HFF-Myc (cell line): Measurements from ENCODE around the gene GABRB3.

Source experiments
- DNase-seq: peaks from one replicate; pipeline ENCODE4 v3.0.0-alpha.2; 2011; ENCODE audit warnings: low read depth; ENCODE audit errors: extremely low read depth
- H3K4me3 ChIP-seq: replicated peaks from 2 replicates; pipeline ENCODE4 v1.5.1; 2011; ENCODE audit warnings: low read depth, mild to moderate bottlenecking, control low read depth, low read length
- CTCF ChIP-seq: IDR thresholded peaks from 2 replicates; pipeline ENCODE4 v1.5.1; 2012; ENCODE audit warnings: mild to moderate bottlenecking, low read depth, low read length, control low read depth; ENCODE audit errors: missing control alignments

The GABRB3 gene

DNA sequence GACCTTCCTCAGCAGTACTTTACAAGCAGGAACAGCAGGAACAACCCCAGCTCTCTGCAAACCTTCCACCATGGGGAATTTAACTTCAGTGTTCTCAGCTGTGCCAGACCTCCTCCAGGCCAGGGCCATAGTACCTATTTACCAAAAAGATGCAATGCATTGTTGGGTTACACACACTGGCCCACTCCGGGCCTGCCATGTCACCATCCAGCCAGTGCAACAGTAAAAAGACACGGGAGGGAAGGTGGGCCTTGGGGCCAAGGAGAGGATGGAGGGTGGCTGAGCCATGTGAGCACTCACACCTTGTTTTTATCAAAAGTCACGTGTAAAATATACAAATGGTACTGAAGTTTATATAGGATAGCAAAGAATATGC lies 157.0 kb downstream of the GABRB3 start:
- no peak for TF ChIP-seq CTCF
- no peak for DNase-seq
- H3K4me3 ChIP-seq: no peak overlapping the region

GRCh38 chr15:26615188-26615926 lies 157.5 kb downstream of the GABRB3 start:
- no peak overlapping the region for H3K4me3 ChIP-seq
- DNase-seq: no peak
- no peak for TF ChIP-seq CTCF

DNA sequence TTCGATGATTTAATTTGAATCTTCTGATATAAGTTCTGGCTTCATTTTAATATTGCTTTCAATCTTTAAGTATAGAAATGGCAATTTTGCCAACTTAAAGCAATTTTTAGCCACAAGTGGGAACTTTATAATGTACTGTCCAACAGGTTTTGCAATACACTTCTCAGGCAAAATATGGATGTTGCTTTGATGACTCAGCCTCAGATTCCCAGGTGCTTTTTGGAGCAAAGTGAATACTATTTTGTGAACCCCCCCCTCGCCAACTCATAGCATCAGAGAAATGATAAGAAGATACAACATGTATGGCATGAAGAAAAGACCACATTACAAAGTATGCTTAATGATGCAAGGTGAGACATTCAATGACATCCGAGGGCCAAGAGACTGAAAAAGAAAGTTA lies 158.1 kb downstream of the GABRB3 start:
- no peak overlapping the region for H3K4me3 ChIP-seq
- no peak for DNase-seq
- no peak for TF ChIP-seq CTCF

DNA sequence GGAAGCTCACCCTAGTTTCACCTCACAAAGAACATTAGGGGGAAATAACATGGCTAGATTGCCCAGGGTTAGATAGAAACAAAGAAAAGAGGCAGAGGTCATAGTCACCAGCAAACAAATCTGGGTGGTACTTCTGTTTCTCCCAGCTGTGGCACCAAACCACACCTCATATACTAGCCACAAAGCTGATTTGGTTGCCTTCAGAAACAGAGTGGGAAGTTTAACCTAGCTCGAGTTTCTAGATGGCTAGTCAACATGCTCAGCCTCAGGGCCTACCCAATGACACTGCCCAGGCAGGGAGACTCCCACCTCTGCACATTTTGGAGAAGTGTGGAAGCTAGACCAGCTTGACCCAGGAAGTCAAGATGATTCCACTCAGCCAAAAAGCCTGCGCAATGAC lies 174.2 kb downstream of the GABRB3 start:
- H3K4me3 ChIP-seq: no peak overlapping the region
- no peak for TF ChIP-seq CTCF
- DNase-seq: no peak

GRCh38 chr15:26595611-26596010 lies 177.3 kb downstream of the GABRB3 start:
- DNase-seq: no peak
- TF ChIP-seq CTCF: no peak
- H3K4me3 ChIP-seq: no peak overlapping the region

DNA sequence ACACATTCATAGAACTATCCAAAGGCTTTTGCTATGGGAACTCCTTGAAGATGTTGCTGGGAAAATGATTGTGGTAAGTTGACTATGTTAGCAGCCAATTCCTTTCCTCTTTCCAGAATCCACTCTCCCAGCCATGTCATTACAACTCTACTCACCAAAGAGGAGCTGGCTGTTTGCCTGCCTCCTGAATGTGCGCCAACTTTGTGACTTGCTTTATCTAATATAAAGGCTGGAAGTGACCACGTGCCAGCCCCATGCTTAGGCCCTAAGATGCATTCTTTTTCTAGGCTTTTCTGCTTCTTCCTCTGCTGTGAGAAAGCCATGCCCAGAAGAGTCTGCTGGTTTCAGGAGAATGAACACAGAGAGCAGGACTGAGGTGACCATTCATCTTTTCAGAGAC lies 182.2 kb downstream of the GABRB3 start:
- TF ChIP-seq CTCF: no peak
- DNase-seq: no peak
- no peak overlapping the region for H3K4me3 ChIP-seq

DNA sequence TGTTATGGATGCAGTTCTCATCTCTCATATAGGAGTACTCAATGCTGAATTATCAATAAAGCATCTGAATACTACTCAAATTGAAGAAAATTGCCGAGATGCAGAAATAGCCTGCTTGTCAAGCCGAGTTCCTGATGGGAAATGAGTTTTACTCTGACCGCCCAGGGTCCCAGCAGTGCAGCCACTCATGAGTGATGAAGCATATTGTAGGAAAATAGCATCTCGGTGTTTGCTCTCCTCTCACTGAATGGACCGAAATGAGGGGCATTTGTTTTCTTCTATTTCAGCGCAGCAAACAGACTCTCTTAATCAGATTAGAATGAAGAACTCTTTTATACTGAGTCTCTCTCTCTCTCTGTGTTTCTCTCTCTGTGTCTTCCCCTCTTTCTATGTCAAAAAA lies 190.0 kb downstream of the GABRB3 start:
- H3K4me3 ChIP-seq: no peak overlapping the region
- no peak for DNase-seq
- no peak for TF ChIP-seq CTCF
